ENCODE measurements around the gene ASTL.

The ASTL gene

DNA sequence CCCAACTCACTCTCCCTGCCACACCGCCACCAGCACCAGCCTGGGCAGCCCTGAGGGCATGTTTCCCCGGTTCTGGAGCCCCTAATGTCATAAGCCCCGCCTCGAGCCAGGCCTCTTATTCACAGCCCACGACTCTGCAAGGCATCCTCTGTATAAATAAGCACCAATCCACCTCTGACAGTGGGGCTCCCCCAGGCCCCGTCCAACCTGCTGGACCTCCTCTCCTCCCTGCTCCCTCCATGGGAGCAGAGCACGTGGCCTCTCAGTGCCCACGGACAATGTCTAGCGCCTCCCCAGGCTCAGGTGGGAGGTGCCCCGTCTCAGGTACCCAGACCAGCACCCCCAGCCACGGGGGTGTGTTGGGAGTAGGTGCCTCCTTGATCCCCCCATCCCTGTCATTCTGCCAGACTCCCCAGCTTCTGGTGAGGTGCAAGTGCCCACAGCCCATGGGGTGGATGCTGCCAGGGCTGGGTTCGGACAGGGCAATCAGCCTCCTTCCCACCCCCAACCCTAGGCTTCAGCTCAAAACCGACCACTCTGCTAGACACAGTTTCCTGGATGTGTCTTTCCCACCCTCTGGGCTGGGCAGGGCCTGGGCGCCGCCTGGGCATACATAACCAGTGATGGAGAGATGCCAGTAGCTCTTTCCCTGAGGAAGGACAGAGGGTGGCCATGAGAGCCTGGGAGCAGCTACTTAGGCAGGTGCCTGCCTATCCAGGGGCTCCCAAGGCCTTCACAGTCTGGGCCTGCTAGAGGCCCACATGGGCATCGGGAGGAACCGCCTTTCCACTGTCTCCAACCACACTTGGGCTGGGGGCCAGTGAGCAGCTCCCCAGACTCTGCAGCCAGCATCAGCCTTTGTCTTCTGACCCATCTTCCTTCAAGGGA lies 20.4 kb downstream of the ASTL start:
- Histone ChIP-seq H3K27ac (ENCODE audit: low read depth in 2 of 2, low read length in 2 of 2) (no peak overlapping the region), H3K9me3 (ENCODE audit: control insufficient read depth in 2 of 2, low read length in 2 of 2) (no peaks in the 10 kb centered on the region), H3K4me3 (ENCODE audit: low read length in 2 of 2) (no peak overlapping the region), H3K9ac (ENCODE audit: low read depth in 1 of 2, low read length in 2 of 2) (no peak overlapping the region), H3K4me1 (ENCODE audit: control insufficient read depth in 2 of 2, insufficient read depth in 2 of 2, low read length in 2 of 2) (peaks cover 3 to 5% of the 10 kb centered on the region in 2 donors), H3K36me3 (ENCODE audit: control insufficient read depth in 2 of 2, insufficient read depth in 2 of 2, low read length in 2 of 2) (no peaks in the 10 kb centered on the region), H3K27me3 (ENCODE audit: control insufficient read depth in 2 of 2, insufficient read depth in 2 of 2, low read length in 2 of 2) (peaks cover 13 to 22% of the 10 kb centered on the region in 2 donors)

DNA sequence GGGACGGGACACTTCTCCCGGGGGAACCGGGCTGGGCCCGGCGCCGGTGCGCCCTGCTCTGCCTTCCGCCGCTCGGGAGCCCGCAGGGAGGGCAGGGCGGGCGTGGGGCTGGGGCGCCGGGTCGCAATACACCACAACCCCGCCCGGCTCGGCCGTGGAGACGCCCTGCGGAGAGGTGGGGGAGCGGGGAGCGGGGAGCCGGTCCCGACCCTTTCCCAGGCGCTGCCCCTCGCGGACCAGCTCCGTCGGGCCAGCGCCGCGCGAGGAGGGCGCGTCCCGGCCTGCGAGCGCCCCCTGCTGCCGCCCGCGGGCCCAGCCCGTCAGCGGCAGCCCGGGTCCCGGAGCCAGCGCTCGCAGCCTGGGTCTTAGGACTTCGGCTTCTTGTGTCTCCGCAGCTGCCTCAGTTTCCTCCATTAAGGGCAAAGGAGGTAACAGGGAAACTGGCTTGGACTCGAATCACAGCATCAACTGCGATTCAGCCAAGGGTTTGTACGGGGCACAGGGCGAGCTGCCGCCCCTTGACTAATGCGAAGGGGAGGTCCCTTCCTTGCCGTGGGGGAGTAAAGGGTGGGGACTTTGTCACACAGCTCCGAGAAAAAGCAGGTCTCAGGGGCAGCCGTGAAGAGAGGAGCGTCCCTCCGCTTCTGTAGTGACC lies 21.3 kb downstream of the ASTL start:
- Histone ChIP-seq H3K9ac (ENCODE audit: low read depth in 1 of 2, low read length in 2 of 2) (peak overlapping the region; percentile 26 to 75), H3K4me3 (ENCODE audit: low read length in 2 of 2) (peak overlapping the region; percentile 59 to 60), H3K27me3 (ENCODE audit: control insufficient read depth in 2 of 2, insufficient read depth in 2 of 2, low read length in 2 of 2) (peaks cover 13 to 22% of the 10 kb centered on the region in 2 donors), H3K9me3 (ENCODE audit: control insufficient read depth in 2 of 2, low read length in 2 of 2) (no peaks in the 10 kb centered on the region), H3K36me3 (ENCODE audit: control insufficient read depth in 2 of 2, insufficient read depth in 2 of 2, low read length in 2 of 2) (no peaks in the 10 kb centered on the region), H3K4me1 (ENCODE audit: control insufficient read depth in 2 of 2, insufficient read depth in 2 of 2, low read length in 2 of 2) (peaks cover 3 to 5% of the 10 kb centered on the region in 2 donors), H3K27ac (ENCODE audit: low read depth in 2 of 2, low read length in 2 of 2) (peak overlapping the region in 1 of 2 donors; percentile 35)

DNA sequence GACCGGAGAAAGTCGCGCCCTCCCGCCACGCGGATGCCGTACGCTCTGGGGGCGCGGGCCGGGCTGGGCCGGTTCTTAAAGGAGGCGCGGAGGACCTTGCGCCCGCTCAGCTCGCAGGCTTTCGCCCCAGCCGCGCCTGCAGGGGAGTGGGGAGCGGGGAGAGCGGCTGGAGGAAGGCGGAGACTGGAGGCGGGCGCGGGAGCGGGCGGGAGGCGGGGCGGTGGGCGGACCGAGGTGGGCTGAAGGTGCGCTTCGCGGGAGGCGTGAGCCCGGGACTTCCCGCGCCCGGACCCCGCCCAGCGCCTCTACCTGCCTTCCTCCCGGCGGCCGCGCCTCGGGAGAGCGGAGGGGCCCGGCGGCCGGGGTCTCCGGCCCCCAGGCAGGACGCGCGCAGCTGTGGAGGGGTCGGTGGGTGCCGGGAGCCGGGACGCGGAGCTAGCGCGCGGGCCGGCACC lies 21.9 kb downstream of the ASTL start, which contains the start of gene ADRA2B:
Gene ADRA2B, minus strand, starts transcription at position 148 of the 455 bp plus-strand sequence. CDS start 422 bp downstream, outside the sequence.
- H3K4me3 ChIP-seq (ENCODE audit: low read length in 2 of 2), result peak within 1 kb of the TSS; percentile 59 to 60
- no peaks in the 10 kb centered on the region for H3K9me3 ChIP-seq (ENCODE audit: control insufficient read depth in 2 of 2, low read length in 2 of 2)
- peaks cover 10 to 20% of the 10 kb centered on the region in 2 donors for H3K27me3 ChIP-seq (ENCODE audit: control insufficient read depth in 2 of 2, insufficient read depth in 2 of 2, low read length in 2 of 2)
- peak within 1 kb of the TSS in 1 of 2 donors; percentile 35 for H3K27ac ChIP-seq (ENCODE audit: low read depth in 2 of 2, low read length in 2 of 2)
- no peaks in the 10 kb centered on the region for H3K36me3 ChIP-seq (ENCODE audit: control insufficient read depth in 2 of 2, insufficient read depth in 2 of 2, low read length in 2 of 2)
- peaks cover 3 to 5% of the 10 kb centered on the region in 2 donors for H3K4me1 ChIP-seq (ENCODE audit: control insufficient read depth in 2 of 2, insufficient read depth in 2 of 2, low read length in 2 of 2)
- peak within 1 kb of the TSS; percentile 26 to 75 for H3K9ac ChIP-seq (ENCODE audit: low read depth in 1 of 2, low read length in 2 of 2)

DNA sequence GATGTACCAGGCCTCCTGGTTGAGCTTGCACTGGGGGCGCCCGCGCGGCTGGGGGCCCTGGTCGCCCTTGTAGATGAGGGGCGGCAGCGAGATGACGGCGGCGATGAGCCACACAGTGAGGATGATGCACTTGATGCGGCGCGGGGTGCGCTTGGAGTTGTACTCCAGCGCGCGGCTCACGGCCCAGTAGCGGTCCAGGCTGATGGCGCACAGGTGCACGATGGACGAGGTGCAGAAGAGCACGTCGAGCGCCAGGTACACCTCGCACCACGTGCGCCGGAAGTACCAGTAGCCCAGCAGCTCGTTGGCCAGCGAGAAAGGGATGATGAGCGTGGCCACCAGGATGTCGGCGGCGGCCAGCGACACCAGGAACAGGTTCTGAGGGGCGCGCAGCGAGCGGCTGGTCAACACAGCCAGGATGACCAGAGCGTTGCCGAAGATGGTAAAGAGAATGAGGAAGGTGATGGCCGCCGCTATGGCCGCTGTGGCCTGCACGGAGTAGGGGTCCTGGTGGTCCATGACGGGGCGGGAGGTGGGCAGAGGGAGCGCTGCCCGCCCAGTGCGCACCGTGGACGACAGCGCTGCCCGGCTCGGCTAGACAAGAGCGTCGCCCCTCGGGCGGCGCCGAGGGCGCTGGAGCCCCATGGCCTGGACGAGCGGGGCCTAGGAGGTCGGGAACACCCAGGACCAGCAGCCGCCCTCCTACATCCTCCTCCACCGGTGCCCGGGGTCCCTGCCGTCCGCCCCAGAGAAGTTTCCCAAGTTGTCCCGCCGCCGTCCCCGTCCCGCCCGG lies 22.5 kb downstream of the ASTL start:
- Histone ChIP-seq H3K36me3 (ENCODE audit: control insufficient read depth in 2 of 2, insufficient read depth in 2 of 2, low read length in 2 of 2) (no peaks in the 10 kb centered on the region), H3K4me3 (ENCODE audit: low read length in 2 of 2) (peak overlapping the region; percentile 1 to 24), H3K9me3 (ENCODE audit: control insufficient read depth in 2 of 2, low read length in 2 of 2) (no peaks in the 10 kb centered on the region), H3K27me3 (ENCODE audit: control insufficient read depth in 2 of 2, insufficient read depth in 2 of 2, low read length in 2 of 2) (peaks cover 5 to 14% of the 10 kb centered on the region in 2 donors), H3K4me1 (ENCODE audit: control insufficient read depth in 2 of 2, insufficient read depth in 2 of 2, low read length in 2 of 2) (peaks cover 3 to 5% of the 10 kb centered on the region in 2 donors), H3K27ac (ENCODE audit: low read depth in 2 of 2, low read length in 2 of 2) (no peak overlapping the region), H3K9ac (ENCODE audit: low read depth in 1 of 2, low read length in 2 of 2) (no peak overlapping the region)

DNA sequence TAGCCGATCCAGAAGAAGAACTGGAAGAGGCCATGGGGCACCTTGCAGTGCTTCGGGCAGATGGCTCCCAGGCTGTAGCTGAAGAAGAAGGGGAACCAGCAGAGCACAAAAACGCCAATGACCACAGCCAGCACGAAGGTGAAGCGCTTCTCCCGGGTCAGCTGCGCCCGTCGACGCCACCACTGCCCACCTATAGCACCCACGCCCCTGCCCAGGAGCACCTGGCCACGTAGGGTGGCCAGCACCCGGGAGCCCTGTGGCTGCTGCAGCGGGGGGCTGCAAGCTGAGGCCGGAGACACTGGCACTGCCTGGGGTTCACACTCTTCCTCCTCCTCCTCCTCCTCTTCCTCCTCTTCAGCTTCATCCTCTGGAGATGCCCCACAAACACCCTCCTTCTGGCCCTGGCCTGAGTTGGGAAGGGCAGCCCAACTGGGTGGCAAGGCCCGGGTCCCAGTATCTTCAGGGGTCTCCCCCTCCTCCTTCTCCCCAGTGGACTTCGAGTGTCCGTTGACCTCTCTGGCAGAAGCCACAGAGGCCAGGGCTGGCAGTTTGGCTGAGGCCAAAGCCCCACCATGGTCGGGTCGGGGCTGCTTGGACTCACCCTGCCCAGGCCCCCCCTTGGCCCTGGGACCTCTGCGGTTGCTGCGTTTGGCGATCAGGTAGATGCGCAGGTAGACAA lies 23.3 kb downstream of the ASTL start:
- H3K4me1 ChIP-seq (ENCODE audit: control insufficient read depth in 2 of 2, insufficient read depth in 2 of 2, low read length in 2 of 2), result peaks cover 3 to 5% of the 10 kb centered on the region in 2 donors
- no peaks in the 10 kb centered on the region for H3K36me3 ChIP-seq (ENCODE audit: control insufficient read depth in 2 of 2, insufficient read depth in 2 of 2, low read length in 2 of 2)
- no peak overlapping the region for H3K27ac ChIP-seq (ENCODE audit: low read depth in 2 of 2, low read length in 2 of 2)
- H3K27me3 ChIP-seq (ENCODE audit: control insufficient read depth in 2 of 2, insufficient read depth in 2 of 2, low read length in 2 of 2), result peaks cover 3 to 8% of the 10 kb centered on the region in 2 donors
- no peaks in the 10 kb centered on the region for H3K9me3 ChIP-seq (ENCODE audit: control insufficient read depth in 2 of 2, low read length in 2 of 2)
- H3K9ac ChIP-seq (ENCODE audit: low read depth in 1 of 2, low read length in 2 of 2), result no peak overlapping the region
- H3K4me3 ChIP-seq (ENCODE audit: low read length in 2 of 2), result no peak overlapping the region

DNA sequence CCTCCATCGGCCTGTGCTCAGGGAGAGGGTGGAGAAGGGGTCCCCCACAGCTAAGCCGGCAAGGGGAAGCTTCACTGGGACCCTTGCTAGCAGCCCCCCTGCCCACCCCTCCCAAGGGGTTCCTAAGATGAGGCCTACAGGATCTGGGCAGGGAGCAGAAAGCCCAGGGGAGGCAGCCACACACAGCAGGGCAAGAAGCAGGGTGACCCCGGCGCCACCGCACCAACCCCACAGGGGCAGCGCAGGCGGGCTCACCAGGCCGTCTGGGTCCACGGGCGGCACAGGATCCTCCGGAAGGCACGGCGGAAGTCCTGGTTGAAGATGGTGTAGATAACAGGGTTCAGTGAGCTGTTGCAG lies 23.8 kb downstream of the ASTL start:
- H3K27ac ChIP-seq (ENCODE audit: low read depth in 2 of 2, low read length in 2 of 2), result no peak overlapping the region
- no peaks in the 10 kb centered on the region for H3K9me3 ChIP-seq (ENCODE audit: control insufficient read depth in 2 of 2, low read length in 2 of 2)
- no peaks in the 10 kb centered on the region for H3K36me3 ChIP-seq (ENCODE audit: control insufficient read depth in 2 of 2, insufficient read depth in 2 of 2, low read length in 2 of 2)
- H3K27me3 ChIP-seq (ENCODE audit: control insufficient read depth in 2 of 2, insufficient read depth in 2 of 2, low read length in 2 of 2), result peaks cover 3 to 5% of the 10 kb centered on the region in 2 donors
- H3K9ac ChIP-seq (ENCODE audit: low read depth in 1 of 2, low read length in 2 of 2), result no peak overlapping the region
- H3K4me1 ChIP-seq (ENCODE audit: control insufficient read depth in 2 of 2, insufficient read depth in 2 of 2, low read length in 2 of 2), result peaks cover 3 to 5% of the 10 kb centered on the region in 2 donors
- H3K4me3 ChIP-seq (ENCODE audit: low read length in 2 of 2), result no peak overlapping the region

DNA sequence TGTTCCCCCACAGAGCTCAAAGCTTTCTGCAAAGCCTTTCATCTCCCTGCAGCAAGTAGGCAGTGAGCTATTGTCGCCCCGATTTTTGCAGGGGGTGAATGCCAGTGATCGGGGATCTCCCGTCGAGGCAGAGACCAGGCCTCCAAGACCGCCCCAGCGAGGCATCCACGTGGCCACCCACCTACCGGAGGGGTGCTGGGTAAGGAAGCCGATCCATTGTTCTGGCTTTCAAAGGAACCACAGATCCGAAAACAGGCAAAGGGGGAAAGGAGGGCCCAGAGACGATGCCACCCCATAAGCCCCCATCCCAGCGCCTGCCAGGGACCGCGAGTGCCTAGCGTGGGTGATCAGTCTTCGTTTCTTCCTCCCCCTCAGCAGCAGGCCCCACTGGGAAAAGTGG lies 24.4 kb downstream of the ASTL start:
- no peak overlapping the region for H3K4me3 ChIP-seq (ENCODE audit: low read length in 2 of 2)
- no peak overlapping the region for H3K9ac ChIP-seq (ENCODE audit: low read depth in 1 of 2, low read length in 2 of 2)
- H3K27me3 ChIP-seq (ENCODE audit: control insufficient read depth in 2 of 2, insufficient read depth in 2 of 2, low read length in 2 of 2), result peaks cover 3 to 5% of the 10 kb centered on the region in 2 donors
- no peak overlapping the region for H3K27ac ChIP-seq (ENCODE audit: low read depth in 2 of 2, low read length in 2 of 2)
- peaks cover 3 to 5% of the 10 kb centered on the region in 2 donors for H3K4me1 ChIP-seq (ENCODE audit: control insufficient read depth in 2 of 2, insufficient read depth in 2 of 2, low read length in 2 of 2)
- H3K36me3 ChIP-seq (ENCODE audit: control insufficient read depth in 2 of 2, insufficient read depth in 2 of 2, low read length in 2 of 2), result no peaks in the 10 kb centered on the region
- no peaks in the 10 kb centered on the region for H3K9me3 ChIP-seq (ENCODE audit: control insufficient read depth in 2 of 2, low read length in 2 of 2)

DNA sequence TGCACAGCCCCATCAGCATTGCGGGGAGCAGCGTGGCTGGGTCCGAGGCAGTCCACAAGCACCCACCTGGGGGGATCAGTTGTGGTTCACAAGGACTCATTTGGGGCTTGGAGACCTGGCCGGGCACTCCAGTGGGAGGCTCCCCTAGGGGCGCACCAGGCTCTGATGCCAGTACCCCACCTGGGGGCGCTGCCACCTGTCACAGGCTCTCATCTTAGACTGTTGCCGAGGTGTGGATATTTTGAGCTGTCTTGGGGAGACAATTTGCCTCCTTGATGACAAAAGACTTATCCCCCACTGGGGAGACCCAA lies 25.0 kb downstream of the ASTL start:
- peaks cover 3 to 5% of the 10 kb centered on the region in 2 donors for H3K27me3 ChIP-seq (ENCODE audit: control insufficient read depth in 2 of 2, insufficient read depth in 2 of 2, low read length in 2 of 2)
- H3K9ac ChIP-seq (ENCODE audit: low read depth in 1 of 2, low read length in 2 of 2), result no peak overlapping the region
- H3K36me3 ChIP-seq (ENCODE audit: control insufficient read depth in 2 of 2, insufficient read depth in 2 of 2, low read length in 2 of 2), result no peaks in the 10 kb centered on the region
- no peak overlapping the region for H3K4me3 ChIP-seq (ENCODE audit: low read length in 2 of 2)
- H3K9me3 ChIP-seq (ENCODE audit: control insufficient read depth in 2 of 2, low read length in 2 of 2), result no peaks in the 10 kb centered on the region
- H3K4me1 ChIP-seq (ENCODE audit: control insufficient read depth in 2 of 2, insufficient read depth in 2 of 2, low read length in 2 of 2), result peaks cover 3 to 5% of the 10 kb centered on the region in 2 donors
- no peak overlapping the region for H3K27ac ChIP-seq (ENCODE audit: low read depth in 2 of 2, low read length in 2 of 2)

DNA sequence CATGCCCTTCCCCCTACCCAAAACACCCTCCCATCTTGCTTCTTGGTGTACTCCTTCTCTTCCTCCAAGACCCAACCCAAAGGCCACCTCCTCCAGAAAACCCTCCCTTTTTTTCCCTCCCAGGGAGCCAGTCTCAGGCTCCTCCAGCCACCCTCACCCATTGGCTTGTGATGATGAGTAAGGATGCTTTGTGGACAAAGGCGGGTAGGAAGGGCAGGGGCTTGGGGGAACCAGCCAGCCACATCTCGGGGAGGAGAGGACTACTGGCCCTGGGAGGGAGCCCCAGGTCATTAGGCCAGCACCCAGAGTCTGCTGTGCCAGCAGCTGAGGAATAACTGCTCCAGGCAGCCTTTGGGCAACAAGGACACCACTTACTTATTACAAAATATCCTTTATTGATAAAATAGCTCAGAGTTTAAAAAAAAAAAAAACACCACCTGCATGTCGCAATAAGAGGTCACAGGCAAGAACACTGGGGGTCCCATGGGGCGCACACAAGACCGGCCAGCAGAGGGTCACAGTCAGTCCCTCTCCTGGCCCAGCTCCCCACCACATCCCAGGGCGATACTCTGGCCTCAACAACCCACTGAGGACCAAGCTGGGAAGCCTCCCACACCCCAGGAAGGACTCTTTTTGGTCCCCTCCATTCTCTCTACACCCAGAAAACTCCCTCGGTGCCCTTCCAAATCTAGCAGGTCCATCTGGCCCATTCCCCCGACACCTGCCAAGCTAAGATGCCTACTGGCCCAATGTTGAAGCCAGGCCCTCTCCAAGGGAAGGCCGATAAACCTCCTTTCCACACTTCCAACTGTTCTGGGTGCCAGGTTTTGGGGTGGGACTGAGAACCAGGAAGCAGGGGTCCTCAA lies 25.6 kb downstream of the ASTL start:
- no peaks in the 10 kb centered on the region for H3K36me3 ChIP-seq (ENCODE audit: control insufficient read depth in 2 of 2, insufficient read depth in 2 of 2, low read length in 2 of 2)
- no peak overlapping the region for H3K27ac ChIP-seq (ENCODE audit: low read depth in 2 of 2, low read length in 2 of 2)
- H3K4me1 ChIP-seq (ENCODE audit: control insufficient read depth in 2 of 2, insufficient read depth in 2 of 2, low read length in 2 of 2), result peaks cover 3 to 5% of the 10 kb centered on the region in 2 donors
- no peaks in the 10 kb centered on the region for H3K9me3 ChIP-seq (ENCODE audit: control insufficient read depth in 2 of 2, low read length in 2 of 2)
- H3K27me3 ChIP-seq (ENCODE audit: control insufficient read depth in 2 of 2, insufficient read depth in 2 of 2, low read length in 2 of 2), result peaks cover 3 to 5% of the 10 kb centered on the region in 2 donors
- H3K4me3 ChIP-seq (ENCODE audit: low read length in 2 of 2), result no peak overlapping the region
- no peak overlapping the region for H3K9ac ChIP-seq (ENCODE audit: low read depth in 1 of 2, low read length in 2 of 2)
